Suprapubic skin (tissue), 4 donors: Measurements from ENCODE around the gene PET117. TPM values are rescaled to one million over a fixed set of nuclear protein-coding genes. Genes with fewer than 3 reads are reported as not detected.
"Not testable (repeated sequence)": the region's sequence is repeated elsewhere in the genome, so short reads cannot be mapped to it uniquely, and the experiment has no call there.

Source experiments
- DNase-seq, 2 donors: peaks; one replicate each; pipeline ENCODE4 v3.0.0-alpha.2; 2019; ENCODE audit warnings: low spot score in 2 of 2
- H3K27ac ChIP-seq: fragments of 200-600 bp; sonication (generic); one replicate; pipeline ENCODE4 v1.5.1; 2019
- H3K27me3 ChIP-seq: fragments of 200-600 bp; sonication (generic); one replicate; pipeline ENCODE4 v1.5.1; 2019
- H3K36me3 ChIP-seq: fragments of 200-600 bp; sonication (generic); one replicate; pipeline ENCODE4 v1.5.1; 2019
- H3K4me1 ChIP-seq: fragments of 200-600 bp; sonication (generic); one replicate; pipeline ENCODE4 v1.5.1; 2019
- H3K4me3 ChIP-seq: fragments of 200-600 bp; sonication (generic); one replicate; pipeline ENCODE4 v1.5.1; 2019; ENCODE audit warnings: mild to moderate bottlenecking
- H3K9me3 ChIP-seq: fragments of 200-600 bp; sonication (generic); one replicate; pipeline ENCODE4 v1.5.1; 2019
- EP300 ChIP-seq: sonication (generic); formaldehyde crosslinking; IDR thresholded peaks from one replicate; pipeline ENCODE4 v1.6.1; 2017; ENCODE audit warnings: antibody characterized with exemption
- POLR2A ChIP-seq, 2 donors: fragments of 450-650 bp; IDR thresholded peaks; one replicate each; pipeline ENCODE4 v1.6.1; 2017; ENCODE audit warnings: antibody characterized with exemption in 2 of 2, mild to moderate bottlenecking in 2 of 2, moderate library complexity in 2 of 2
- POLR2AphosphoS5 ChIP-seq, 3 donors: sonication (generic); formaldehyde crosslinking; IDR thresholded peaks; one replicate each; pipeline ENCODE4 v1.6.1; 2017; ENCODE audit warnings: antibody characterized with exemption in 3 of 3
- WGBS: methylation state at CpG from one replicate; pipeline ENCODE4 v1.1.5; 2018; 5-methylcytosine and 5-hydroxymethylcytosine counted together
- total RNA-seq, 4 donors: library from RNA; depleted of rRNA; stranded (reverse); fragments of >200 nt; gene quantifications; one replicate each; pipeline ENCODE4 v1.1.0, GENCODE V29; 2016
- TF ChIP-seq, protein P1 (sequence below), 2 donors: fragments of 200-600 bp in 1 of 2; fragments of 450-650 bp in 1 of 2; sonication (generic) in 1 of 2; IDR thresholded peaks; one replicate each; pipeline ENCODE4 v1.5.1; 2016 to 2019; ENCODE audit warnings: antibody characterized with exemption in 2 of 2, mild to moderate bottlenecking in 1 of 2, moderate library complexity in 1 of 2

PET117 gene
- total RNA-seq, 4 donors from 2014 or later = 12.3 to 20.3 (median 17.7) TPM

DNA sequence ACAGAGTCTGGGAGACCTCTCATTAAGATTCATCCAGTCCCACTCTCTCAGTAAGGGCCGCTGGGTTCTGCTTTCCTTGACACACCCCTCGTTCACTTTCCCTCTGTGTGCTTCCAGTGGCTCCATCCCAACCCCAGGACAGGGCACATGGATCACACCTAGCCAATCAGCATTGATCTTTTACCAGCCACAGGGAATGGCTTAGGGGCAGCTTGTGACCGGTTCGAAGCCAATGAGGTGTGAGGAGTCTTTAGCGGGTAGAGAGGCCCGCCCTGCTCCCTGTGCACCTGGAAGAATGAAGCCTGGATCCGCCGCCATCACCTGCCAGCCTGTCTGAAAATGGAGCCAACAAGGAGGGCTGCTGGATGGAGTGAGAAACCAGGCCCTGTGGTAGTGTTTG lies 44.8 kb upstream of the PET117 start:
- no peaks in the 10 kb centered on the region for H3K36me3 ChIP-seq
- no peak overlapping the region for H3K4me3 ChIP-seq
- TF ChIP-seq EP300 (no peak), POLR2AphosphoS5 (IDR thresholded peaks at IDR 0.05) (no peak), POLR2A (IDR thresholded peaks at IDR 0.05) (no peak)
- TF ChIP-seq, protein P1, sequence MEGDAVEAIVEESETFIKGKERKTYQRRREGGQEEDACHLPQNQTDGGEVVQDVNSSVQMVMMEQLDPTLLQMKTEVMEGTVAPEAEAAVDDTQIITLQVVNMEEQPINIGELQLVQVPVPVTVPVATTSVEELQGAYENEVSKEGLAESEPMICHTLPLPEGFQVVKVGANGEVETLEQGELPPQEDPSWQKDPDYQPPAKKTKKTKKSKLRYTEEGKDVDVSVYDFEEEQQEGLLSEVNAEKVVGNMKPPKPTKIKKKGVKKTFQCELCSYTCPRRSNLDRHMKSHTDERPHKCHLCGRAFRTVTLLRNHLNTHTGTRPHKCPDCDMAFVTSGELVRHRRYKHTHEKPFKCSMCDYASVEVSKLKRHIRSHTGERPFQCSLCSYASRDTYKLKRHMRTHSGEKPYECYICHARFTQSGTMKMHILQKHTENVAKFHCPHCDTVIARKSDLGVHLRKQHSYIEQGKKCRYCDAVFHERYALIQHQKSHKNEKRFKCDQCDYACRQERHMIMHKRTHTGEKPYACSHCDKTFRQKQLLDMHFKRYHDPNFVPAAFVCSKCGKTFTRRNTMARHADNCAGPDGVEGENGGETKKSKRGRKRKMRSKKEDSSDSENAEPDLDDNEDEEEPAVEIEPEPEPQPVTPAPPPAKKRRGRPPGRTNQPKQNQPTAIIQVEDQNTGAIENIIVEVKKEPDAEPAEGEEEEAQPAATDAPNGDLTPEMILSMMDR (IDR thresholded peaks at IDR 0.05) = no peak
- no peak for DNase-seq
- H3K27me3 ChIP-seq = no peaks in the 10 kb centered on the region
- WGBS = 73% methylated on average over 6 of the region's 8 CpGs
- no peaks in the 10 kb centered on the region for H3K9me3 ChIP-seq
- H3K27ac ChIP-seq = no peak overlapping the region
- no peaks in the 10 kb centered on the region for H3K4me1 ChIP-seq

DNA sequence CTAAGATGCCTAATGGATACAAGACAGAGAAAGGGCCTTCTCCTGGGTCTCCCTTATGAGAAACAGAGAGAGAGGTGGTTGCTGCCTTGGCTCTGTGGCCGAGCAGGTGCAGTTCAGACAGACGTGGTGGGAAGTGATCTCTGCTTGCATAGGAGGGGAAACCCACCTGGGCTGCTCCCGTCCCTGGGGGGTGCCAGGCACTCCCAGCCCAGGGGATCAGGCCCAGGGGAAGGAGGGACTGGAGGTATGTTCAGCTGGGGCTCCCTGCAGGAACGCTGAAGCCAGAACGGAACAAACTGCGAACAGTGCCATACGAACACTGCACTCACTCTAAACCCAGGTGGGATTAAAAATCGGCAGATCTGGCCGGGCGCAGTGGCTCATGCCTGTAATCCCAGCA lies 44.3 kb upstream of the PET117 start:
- WGBS = 74% methylated on average over 10 of the region's 10 CpGs
- Histone ChIP-seq H3K27me3 (no peaks in the 10 kb centered on the region), H3K36me3 (no peaks in the 10 kb centered on the region), H3K4me1 (no peaks in the 10 kb centered on the region), H3K4me3 (no peak overlapping the region), H3K9me3 (no peaks in the 10 kb centered on the region), H3K27ac (no peak overlapping the region)
- DNase-seq = no peak
- no peak for TF ChIP-seq POLR2A (IDR thresholded peaks at IDR 0.05)
- no peak for TF ChIP-seq POLR2AphosphoS5 (IDR thresholded peaks at IDR 0.05)
- TF ChIP-seq, protein P1 (IDR thresholded peaks at IDR 0.05) = no peak
- TF ChIP-seq EP300 = no peak

DNA sequence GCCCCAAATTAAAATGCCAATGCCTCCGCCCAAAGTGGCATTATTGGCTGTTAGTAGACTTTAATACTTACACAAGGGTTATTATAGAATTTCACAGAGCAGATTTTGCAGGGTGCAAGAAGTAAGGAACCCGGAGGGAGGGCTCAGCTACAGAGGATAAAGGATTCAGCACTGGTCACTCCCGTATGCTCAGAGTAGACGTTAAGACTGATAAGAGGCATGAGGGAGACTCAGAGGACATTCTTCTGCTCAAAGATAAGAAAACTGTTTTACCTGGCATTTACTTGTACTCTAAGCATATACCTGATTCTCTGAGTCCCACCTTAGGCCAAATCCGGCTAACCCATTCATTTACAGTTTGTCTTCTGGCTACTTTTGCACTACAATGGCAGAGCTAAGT lies 43.5 kb upstream of the PET117 start:
- TF ChIP-seq, protein P1 (IDR thresholded peaks at IDR 0.05) = no peak
- no peak for TF ChIP-seq POLR2A (IDR thresholded peaks at IDR 0.05)
- no peak for TF ChIP-seq EP300
- no peak for TF ChIP-seq POLR2AphosphoS5 (IDR thresholded peaks at IDR 0.05)

DNA sequence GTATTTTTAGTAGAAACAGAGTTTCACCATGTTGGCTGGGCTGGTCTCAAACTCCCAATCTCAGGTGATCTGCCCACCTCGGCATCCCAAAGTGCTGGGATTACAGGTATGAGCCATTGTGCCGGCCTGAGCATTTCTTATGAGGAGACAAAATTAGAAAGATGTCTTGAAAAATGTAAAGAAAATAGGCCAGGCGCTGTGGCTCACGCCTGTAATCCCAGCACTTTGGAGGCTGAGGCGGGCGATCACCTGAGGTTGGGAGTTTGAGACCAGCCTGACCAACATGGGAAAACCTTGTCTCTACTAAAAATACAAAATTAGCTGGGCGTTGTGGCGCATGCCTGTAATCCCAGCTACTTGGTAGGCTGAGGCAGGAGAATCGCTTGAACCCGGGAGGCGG lies 37.1 kb upstream of the PET117 start:
- H3K4me1 ChIP-seq, H3K27me3 ChIP-seq, H3K4me3 ChIP-seq, DNase-seq, H3K36me3 ChIP-seq, H3K27ac ChIP-seq, H3K9me3 ChIP-seq: not testable (repeated sequence)
- WGBS = 95% methylated on average over 11 of the region's 11 CpGs

More for the DNA sequence above, 43.5 kb upstream of the PET117 start:
- no peak for DNase-seq
- Histone ChIP-seq H3K9me3 (no peaks in the 10 kb centered on the region), H3K36me3 (no peaks in the 10 kb centered on the region), H3K4me3 (no peak overlapping the region), H3K4me1 (no peaks in the 10 kb centered on the region), H3K27me3 (no peaks in the 10 kb centered on the region), H3K27ac (no peak overlapping the region)
- WGBS = 92% methylated on average over 5 of the region's 5 CpGs

DNA sequence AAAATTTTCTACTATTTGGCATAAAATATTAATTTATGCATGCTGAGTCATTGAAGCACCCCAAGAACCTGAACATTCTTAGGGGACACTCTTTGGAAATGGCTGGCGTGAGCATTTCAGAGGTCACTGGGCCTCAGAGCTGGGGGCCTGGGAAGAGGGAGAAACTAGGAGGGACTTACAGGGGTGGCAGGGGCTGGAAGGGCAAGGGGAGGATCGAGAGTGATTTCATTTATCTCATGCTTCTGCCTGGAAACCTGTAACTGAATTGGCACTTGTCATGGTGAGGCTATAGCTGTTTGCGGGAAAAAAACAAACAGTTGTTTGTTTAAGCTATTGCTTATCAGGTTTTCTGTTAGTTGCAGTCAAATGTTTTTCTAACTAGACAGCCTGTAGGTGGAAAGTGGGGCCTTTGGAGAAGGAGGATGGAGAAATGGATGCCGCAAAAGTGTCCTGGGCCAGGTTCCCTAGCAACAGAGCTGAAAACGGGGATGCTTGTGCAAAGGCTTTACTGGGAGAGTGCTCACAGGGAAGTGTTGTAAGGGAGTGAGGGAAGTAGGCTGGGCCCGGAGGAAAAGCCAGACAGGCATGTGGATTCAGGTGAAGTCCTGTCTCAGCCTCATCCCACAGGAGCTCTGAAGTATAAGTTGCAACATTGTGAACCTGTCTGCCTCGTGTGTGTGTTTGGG lies 36.4 kb upstream of the PET117 start:
- H3K4me3 ChIP-seq = no peak overlapping the region
- TF ChIP-seq POLR2A (IDR thresholded peaks at IDR 0.05) = no peak
- TF ChIP-seq POLR2AphosphoS5 (IDR thresholded peaks at IDR 0.05) = no peak
- TF ChIP-seq, protein P1 (IDR thresholded peaks at IDR 0.05) = no peak
- TF ChIP-seq EP300 = no peak
- H3K36me3 ChIP-seq = no peaks in the 10 kb centered on the region
- DNase-seq = no peak
- H3K4me1 ChIP-seq = no peaks in the 10 kb centered on the region
- 66% methylated on average over 7 of the region's 7 CpGs for WGBS
- no peaks in the 10 kb centered on the region for H3K9me3 ChIP-seq
- no peak overlapping the region for H3K27ac ChIP-seq
- H3K27me3 ChIP-seq = no peaks in the 10 kb centered on the region

DNA sequence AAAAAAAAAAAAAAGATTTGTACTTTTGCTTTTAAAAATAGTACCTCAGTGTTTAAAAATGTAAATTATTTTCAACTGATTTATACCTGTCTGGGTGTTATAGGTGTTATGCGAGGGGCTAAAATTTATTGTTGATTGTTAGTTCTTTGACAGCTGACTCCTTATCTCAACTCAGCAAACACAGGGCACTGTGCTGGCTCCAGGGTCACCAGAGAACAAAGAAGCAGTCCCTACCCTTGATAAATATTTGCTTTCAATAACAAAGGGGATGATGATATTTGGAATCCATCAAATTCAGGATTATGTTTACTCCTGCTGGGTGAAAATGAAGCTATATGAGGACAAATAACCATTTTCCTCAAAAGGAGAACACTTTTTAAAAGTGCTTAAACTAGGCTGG lies 34.2 kb upstream of the PET117 start:
- H3K4me1 ChIP-seq = no peaks in the 10 kb centered on the region
- TF ChIP-seq POLR2AphosphoS5 (IDR thresholded peaks at IDR 0.05) = no peak
- TF ChIP-seq, protein P1 (IDR thresholded peaks at IDR 0.05) = no peak
- no peak for TF ChIP-seq EP300
- TF ChIP-seq POLR2A (IDR thresholded peaks at IDR 0.05) = no peak
- H3K27me3 ChIP-seq = no peaks in the 10 kb centered on the region
- no peak overlapping the region for H3K27ac ChIP-seq
- H3K36me3 ChIP-seq = no peaks in the 10 kb centered on the region
- DNase-seq = no peak
- 72% methylated on average over 1 of the region's 1 CpG for WGBS
- no peaks in the 10 kb centered on the region for H3K9me3 ChIP-seq
- no peak overlapping the region for H3K4me3 ChIP-seq
